Kidney (tissue), 14 donors: Measurements from ENCODE around the gene CERK. TPM values are rescaled to one million over a fixed set of nuclear protein-coding genes. Genes with fewer than 3 reads are reported as not detected.
A peak's percentile ranks its signal among the peaks of the same experiment; 100 is the strongest.

Source experiments
- DNase-seq, 5 donors: peaks; one replicate each; pipeline ENCODE4 v3.0.0-alpha.2; 2013 to 2020
- FAIRE-seq: peaks from 2 replicates; lab custom pipeline; 2012; peaks lifted over from hg19 to GRCh38; lab: Jason Lieb, UNC
- H3K27ac ChIP-seq, 2 donors: one replicate each; pipeline ENCODE4 v1.7.0; 2013; ENCODE audit warnings: low read depth in 2 of 2, low read length in 2 of 2, inconsistent platforms in 1 of 2
- H3K27me3 ChIP-seq: one replicate; pipeline ENCODE4 v1.7.1; 2013; ENCODE audit warnings: low read length, inconsistent platforms; ENCODE audit not compliant: control insufficient read depth, insufficient read depth
- H3K36me3 ChIP-seq, 3 donors: one replicate each; pipeline versions ENCODE4 v1.7.0 to v1.7.1; 2013; ENCODE audit warnings: low read length in 3 of 3, control low read depth in 1 of 3, inconsistent platforms in 1 of 3; ENCODE audit not compliant: insufficient read depth in 3 of 3, control insufficient read depth in 2 of 3
- H3K4me1 ChIP-seq, 3 donors: one replicate each; pipeline versions ENCODE4 v1.7.0 to v1.7.1; 2013; ENCODE audit warnings: low read length in 3 of 3, inconsistent platforms in 1 of 3, low read depth in 1 of 3; ENCODE audit not compliant: control insufficient read depth in 2 of 3, insufficient read depth in 2 of 3
- H3K4me3 ChIP-seq, 3 donors: one replicate each; pipeline versions ENCODE4 v1.7.0 to v1.8.1; 2013; ENCODE audit warnings: low read length in 3 of 3, control low read depth in 1 of 3, inconsistent platforms in 1 of 3
- H3K9ac ChIP-seq, 3 donors: one replicate each; pipeline versions ENCODE4 v1.7.0 to v1.7.1; 2013; ENCODE audit warnings: low read length in 3 of 3, control low read depth in 1 of 3, inconsistent platforms in 1 of 3
- H3K9me3 ChIP-seq, 3 donors: one replicate each; pipeline versions ENCODE4 v1.7.0 to v1.7.1; 2013; ENCODE audit warnings: low read length in 3 of 3, control low read depth in 1 of 3, inconsistent platforms in 1 of 3; ENCODE audit not compliant: control insufficient read depth in 2 of 3, insufficient read depth in 1 of 3
- CTCF ChIP-seq: IDR thresholded peaks from 3 replicates; pipeline ENCODE4 v1.5.1; 2012; ENCODE audit warnings: mild to moderate bottlenecking, moderate library complexity, borderline replicate concordance; ENCODE audit not compliant: insufficient read depth; ENCODE audit errors: extremely low read depth
- intact Hi-C: fragments of 100-400 bp; cut with DNase I; formaldehyde crosslinking; loops from one replicate; pipeline ENCODE4 v1.11.1; 2022
- polyA plus RNA-seq: library from polyadenylated mRNA; stranded (reverse); fragments of 350-450 nt; fragmentation: Illumina TruSeq; extraction: RNeasy Lipid Tissue Mini Kit (QIAGEN cat#74804); gene quantifications from one replicate; pipeline ENCODE4 v1.2.3, GENCODE V29; 2014; ENCODE audit warnings: low read depth, low replicate concordance; ENCODE audit not compliant: insufficient read depth
- total RNA-seq: library from RNA; stranded (reverse); fragmentation: NEBNext Ultra II Directional; extraction: Animal tissue kit (Norgen Biotek cat#: 25700); gene quantifications from one replicate; pipeline ENCODE4 v1.2.1, GENCODE V29; 2021
- donor health status: control.
- donor health status: control.
- donor health status: control.
- donor health status: control.
- donor health status: control.
- donor health status: DM: yes; HTN: yes; CAD: no.
- donor health status: Normal renal cell carcinoma (clear cell type).

CERK gene
- total and polyA plus RNA-seq, 2 donors from 2014 or later = 21.6 to 28.2 TPM

GRCh38 chr22:46755525-46755924, 17.5 kb upstream of the CERK start:
- no peak for FAIRE-seq
- intact Hi-C loops = no loop called here
- H3K4me3 ChIP-seq = no peak overlapping the region
- H3K9me3 ChIP-seq = no peaks in the 10 kb centered on the region
- TF ChIP-seq CTCF = no peak
- H3K36me3 ChIP-seq = no peaks in the 10 kb centered on the region
- no peaks in the 10 kb centered on the region for H3K27me3 ChIP-seq
- no peak overlapping the region for H3K27ac ChIP-seq
- no peak overlapping the region for H3K9ac ChIP-seq
- peak in 2 of 5 donors; percentile 24 to 31 for DNase-seq
- H3K4me1 ChIP-seq = peaks cover 0 to 35% (median 29%) of the 10 kb centered on the region in 3 donors

GRCh38 chr22:46754826-46755225, 16.8 kb upstream of the CERK start:
- TF ChIP-seq CTCF = no peak
- H3K27ac ChIP-seq = peak overlapping the region; percentile 82 to 96
- H3K9me3 ChIP-seq = no peaks in the 10 kb centered on the region
- intact Hi-C loops = no loop called here
- no peaks in the 10 kb centered on the region for H3K27me3 ChIP-seq
- FAIRE-seq (no peak), DNase-seq (peak in 1 of 5 donors; percentile 19)
- no peaks in the 10 kb centered on the region for H3K36me3 ChIP-seq
- H3K4me1 ChIP-seq = peaks cover 0 to 42% (median 36%) of the 10 kb centered on the region in 3 donors
- peak overlapping the region in 1 of 3 donors; percentile 46 for H3K9ac ChIP-seq
- no peak overlapping the region for H3K4me3 ChIP-seq

- Histone ChIP-seq H3K4me1 (peaks cover 0 to 47% (median 38%) of the 10 kb centered on the region in 3 donors), H3K27me3 (no peaks in the 10 kb centered on the region), H3K9me3 (no peaks in the 10 kb centered on the region), H3K9ac (peak overlapping the region in 1 of 3 donors; percentile 46), H3K4me3 (peak overlapping the region in 1 of 3 donors; percentile 38), H3K36me3 (no peaks in the 10 kb centered on the region), H3K27ac (peak overlapping the region; percentile 82 to 96)
- TF ChIP-seq CTCF = no peak
- FAIRE-seq (no peak), DNase-seq (peak; percentile 57 to 98 (median 62))
- intact Hi-C loops = no loop called here
These were observed 16.2 kb upstream of the CERK start for GRCh38 chr22:46754110-46754799.
